Smooth muscle cell (in vitro differentiated cells): Measurements from ENCODE around the gene CACNA1S. TPM values are rescaled to one million over a fixed set of nuclear protein-coding genes. Genes with fewer than 3 reads are reported as not detected.

Experiments used
- DNase-seq: peaks from one replicate; lab custom pipeline; 2025; ENCODE audit not compliant: unreplicated experiment; lab: John Stamatoyannopoulos, UW
- H2AFZ ChIP-seq: fragments of 200-600 bp; sonication (generic); 2 replicates; pipeline ENCODE4 v1.6.0; 2016; ENCODE audit warnings: antibody characterized with exemption, low read depth, mild to moderate bottlenecking
- H3F3A ChIP-seq: fragments of 200-600 bp; sonication (generic); 2 replicates; pipeline ENCODE4 v1.6.0; 2017; ENCODE audit warnings: antibody characterized with exemption, low read depth
- H3K27ac ChIP-seq: fragments of 200-600 bp; sonication (generic); 2 replicates; pipeline ENCODE4 v1.5.1; 2016; ENCODE audit warnings: low read depth, mild to moderate bottlenecking
- H3K27me3 ChIP-seq: fragments of 200-600 bp; sonication (generic); 2 replicates; pipeline ENCODE4 v1.6.1; 2016; ENCODE audit warnings: low read depth, mild to moderate bottlenecking
- H3K36me3 ChIP-seq: fragments of 200-600 bp; sonication (generic); 2 replicates; pipeline ENCODE4 v1.5.1; 2016; ENCODE audit warnings: low read depth
- H3K4me1 ChIP-seq: fragments of 200-600 bp; sonication (generic); 2 replicates; pipeline ENCODE4 v1.5.1; 2016; ENCODE audit warnings: low read depth
- H3K4me2 ChIP-seq: fragments of 200-600 bp; sonication (generic); 2 replicates; pipeline ENCODE4 v1.6.0; 2016; ENCODE audit warnings: mild to moderate bottlenecking
- H3K4me3 ChIP-seq: fragments of 200-600 bp; sonication (generic); 2 replicates; pipeline ENCODE4 v1.5.1; 2016; ENCODE audit warnings: mild to moderate bottlenecking
- H3K79me2 ChIP-seq: fragments of 200-600 bp; sonication (generic); 2 replicates; pipeline ENCODE4 v1.6.0; 2016; ENCODE audit warnings: low read depth, mild to moderate bottlenecking
- H3K9ac ChIP-seq: fragments of 200-600 bp; sonication (generic); 2 replicates; pipeline ENCODE4 v1.6.0; 2016; ENCODE audit warnings: low read depth
- H3K9me3 ChIP-seq: fragments of 200-600 bp; sonication (generic); replicated peaks from 2 replicates; pipeline ENCODE4 v1.5.1; 2016; ENCODE audit warnings: low read depth
- H4K20me1 ChIP-seq: fragments of 200-600 bp; sonication (generic); 2 replicates; pipeline ENCODE4 v1.6.0; 2016; ENCODE audit warnings: low read depth
- WGBS: methylation state at CpG from one replicate; pipeline ENCODE4 v1.1.7; 2016; ENCODE audit warnings: low lambda C conversion rate; 5-methylcytosine and 5-hydroxymethylcytosine counted together
- polyA plus RNA-seq: library from polyadenylated mRNA; unstranded; fragments of >200 nt; fragmentation: Nextera tagmentation; extraction: Ambion mirVana; gene quantifications from 2 replicates; pipeline ENCODE4 v1.2.1, GENCODE V29; 2016
- total RNA-seq: library from RNA; depleted of rRNA; stranded (reverse); fragments of >200 nt; gene quantifications from 2 replicates; pipeline ENCODE4 v1.2.3, GENCODE V29; 2014
- TF ChIP-seq, protein P1 (sequence below): fragments of 200-600 bp; sonication (generic); IDR thresholded peaks from 2 replicates; pipeline ENCODE4 v1.5.1; 2017; ENCODE audit warnings: borderline replicate concordance, mild to moderate bottlenecking, antibody characterized with exemption; ENCODE audit not compliant: insufficient read depth, poor library complexity, severe bottlenecking

Gene CACNA1S
- total and polyA plus RNA-seq, 2 experiments from 2014 or later: not detected

DNA sequence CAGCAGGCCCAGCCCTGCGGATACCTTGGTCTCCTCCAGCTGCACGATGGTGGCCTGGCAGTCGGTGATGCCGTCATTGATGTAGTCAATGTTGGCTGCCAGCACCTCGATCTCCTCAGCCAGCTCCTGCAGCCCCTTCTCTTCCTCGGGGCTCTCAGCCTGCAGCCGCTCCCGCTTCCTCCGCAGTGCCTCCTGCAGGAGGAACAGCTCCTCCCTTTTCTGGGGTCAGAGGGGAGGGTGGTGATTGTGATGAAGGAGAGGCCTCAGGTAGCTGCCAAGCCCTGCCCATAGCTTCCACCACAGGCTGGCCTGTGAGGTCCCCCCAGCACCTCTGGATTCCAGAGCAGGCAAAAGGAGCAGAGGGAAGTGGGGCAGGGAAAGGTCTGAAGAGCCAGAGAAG is 122.1 kb downstream of the CACNA1S start:
- H3K9me3 ChIP-seq: no peaks in the 10 kb centered on the region
- TF ChIP-seq, protein P1, sequence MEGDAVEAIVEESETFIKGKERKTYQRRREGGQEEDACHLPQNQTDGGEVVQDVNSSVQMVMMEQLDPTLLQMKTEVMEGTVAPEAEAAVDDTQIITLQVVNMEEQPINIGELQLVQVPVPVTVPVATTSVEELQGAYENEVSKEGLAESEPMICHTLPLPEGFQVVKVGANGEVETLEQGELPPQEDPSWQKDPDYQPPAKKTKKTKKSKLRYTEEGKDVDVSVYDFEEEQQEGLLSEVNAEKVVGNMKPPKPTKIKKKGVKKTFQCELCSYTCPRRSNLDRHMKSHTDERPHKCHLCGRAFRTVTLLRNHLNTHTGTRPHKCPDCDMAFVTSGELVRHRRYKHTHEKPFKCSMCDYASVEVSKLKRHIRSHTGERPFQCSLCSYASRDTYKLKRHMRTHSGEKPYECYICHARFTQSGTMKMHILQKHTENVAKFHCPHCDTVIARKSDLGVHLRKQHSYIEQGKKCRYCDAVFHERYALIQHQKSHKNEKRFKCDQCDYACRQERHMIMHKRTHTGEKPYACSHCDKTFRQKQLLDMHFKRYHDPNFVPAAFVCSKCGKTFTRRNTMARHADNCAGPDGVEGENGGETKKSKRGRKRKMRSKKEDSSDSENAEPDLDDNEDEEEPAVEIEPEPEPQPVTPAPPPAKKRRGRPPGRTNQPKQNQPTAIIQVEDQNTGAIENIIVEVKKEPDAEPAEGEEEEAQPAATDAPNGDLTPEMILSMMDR: no peak
- WGBS: 97% methylated on average over 9 of the region's 9 CpGs
- H3K9ac ChIP-seq: no peak overlapping the region
- H3F3A ChIP-seq: no peaks in the 10 kb centered on the region
- no peak overlapping the region for H3K27ac ChIP-seq
- H3K27me3 ChIP-seq: no peaks in the 10 kb centered on the region
- H3K79me2 ChIP-seq: no peaks in the 10 kb centered on the region
- no peaks in the 10 kb centered on the region for H4K20me1 ChIP-seq
- no peak overlapping the region for H3K4me3 ChIP-seq
- DNase-seq: no peak
- H3K4me1 ChIP-seq: no peaks in the 10 kb centered on the region
- no peaks in the 10 kb centered on the region for H3K36me3 ChIP-seq
- H2AFZ ChIP-seq: no peak overlapping the region
- H3K4me2 ChIP-seq: no peak overlapping the region

Other genes with a start within 250 kb of the CACNA1S start
- gene GPR25, start 239.4 kb downstream of the CACNA1S start, total RNA-seq: not detected in 2 replicates
- not detected in 2 replicates for gene GPR25, start 239.4 kb downstream of the CACNA1S start, polyA plus RNA-seq
- gene INAVA, start 217.5 kb downstream of the CACNA1S start, total RNA-seq: 9.5 and 16.9 TPM in 2 replicates
- 10.1 and 14.9 TPM in 2 replicates for gene INAVA, start 217.5 kb downstream of the CACNA1S start, polyA plus RNA-seq
- 1.9 and 3.4 TPM in 2 replicates for gene KIF21B, start 88.7 kb downstream of the CACNA1S start, total RNA-seq
- 1.0 and 1.2 TPM in 2 replicates for gene KIF21B, start 88.7 kb downstream of the CACNA1S start, polyA plus RNA-seq
- not detected in 2 replicates for gene ASCL5, start 14.8 kb upstream of the CACNA1S start, total RNA-seq
- gene ASCL5, start 14.8 kb upstream of the CACNA1S start, polyA plus RNA-seq: 0.12 TPM in 1 of 2 replicates, not detected in the other
- 153 and 156 TPM in 2 replicates for gene TMEM9, start 42.0 kb upstream of the CACNA1S start, total RNA-seq
- 187 and 211 TPM in 2 replicates for gene TMEM9, start 42.0 kb upstream of the CACNA1S start, polyA plus RNA-seq
- not detected in 2 replicates for gene IGFN1, start 78.4 kb upstream of the CACNA1S start, total RNA-seq
- gene IGFN1, start 78.4 kb upstream of the CACNA1S start, polyA plus RNA-seq: not detected in 2 replicates
- gene PKP1, start 171.1 kb upstream of the CACNA1S start, total RNA-seq: 43.6 and 52.5 TPM in 2 replicates
- 26.9 and 30.3 TPM in 2 replicates for gene PKP1, start 171.1 kb upstream of the CACNA1S start, polyA plus RNA-seq